Stomach (tissue), 4 donors: ENCODE results near the gene CAMK2B.

Experiments used
- CTCF ChIP-seq, 7 experiments: fragments of 450-650 bp in 4 of 7; fragments of 200-600 bp in 3 of 7; sonication (generic) in 3 of 7; IDR thresholded peaks; one replicate each; pipeline ENCODE4 v1.5.1; 2016 to 2019; ENCODE audit warnings: antibody characterized with exemption in 7 of 7, control low read depth in 2 of 7, mild to moderate bottlenecking in 1 of 7
- EP300 ChIP-seq: sonication (generic); formaldehyde crosslinking; IDR thresholded peaks from one replicate; pipeline ENCODE4 v1.6.1; 2017; ENCODE audit warnings: antibody characterized with exemption
- POLR2A ChIP-seq, 4 donors: fragments of 450-650 bp; IDR thresholded peaks; one replicate each; pipeline ENCODE4 v1.6.1; 2016; ENCODE audit warnings: antibody characterized with exemption in 4 of 4, control low read depth in 2 of 4, mild to moderate bottlenecking in 1 of 4, moderate library complexity in 1 of 4
- POLR2AphosphoS5 ChIP-seq, 3 donors: sonication (generic); formaldehyde crosslinking; IDR thresholded peaks; one replicate each; pipeline ENCODE4 v1.6.1; 2016; ENCODE audit warnings: antibody characterized with exemption in 3 of 3

- TF ChIP-seq POLR2A (IDR thresholded peaks at IDR 0.05) (no peak), CTCF (IDR thresholded peaks at IDR 0.05) (no peak), POLR2AphosphoS5 (IDR thresholded peaks at IDR 0.05) (no peak), EP300 (no peak)
Observed at GRCh38 chr7:44313016-44313415, 12.4 kb downstream of the CAMK2B start.
